ENCODE measurements around the gene MSH5.

DNA sequence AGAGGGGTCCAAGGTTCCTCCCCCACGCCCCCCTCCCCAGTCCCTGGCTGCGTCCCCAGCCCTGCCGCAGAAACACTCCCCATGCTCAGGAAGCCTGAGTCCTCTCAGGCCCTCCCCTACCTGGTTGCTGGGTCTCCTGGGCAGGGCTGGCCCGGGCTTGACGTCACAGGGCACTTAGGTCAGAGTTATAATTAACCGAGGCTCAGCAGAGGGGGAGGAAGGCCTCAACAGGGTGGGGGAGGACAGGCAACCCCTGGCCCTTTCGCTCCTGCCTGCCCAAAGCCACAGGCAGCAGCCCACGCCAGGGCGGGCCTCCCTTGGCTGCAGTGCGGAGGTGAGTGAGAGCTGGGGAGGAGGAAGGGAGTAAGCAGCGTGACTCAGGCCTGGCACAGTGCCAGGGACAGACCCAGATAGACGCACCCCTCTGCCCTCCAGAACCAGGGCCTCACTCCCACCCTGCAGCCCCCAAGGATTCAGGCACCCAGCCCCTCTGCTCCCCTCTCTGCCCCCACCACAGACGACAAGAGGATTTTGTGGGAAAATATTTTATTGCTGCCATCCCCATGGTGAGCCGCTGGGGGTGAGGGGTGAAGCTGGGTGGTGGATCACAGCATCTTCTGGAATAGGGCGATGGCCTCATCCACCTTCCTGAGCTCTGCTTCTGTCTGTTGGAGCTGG is 37.3 kb downstream of the MSH5 start, which contains the start of gene VWA7:
- TF ChIP-seq, protein P1, sequence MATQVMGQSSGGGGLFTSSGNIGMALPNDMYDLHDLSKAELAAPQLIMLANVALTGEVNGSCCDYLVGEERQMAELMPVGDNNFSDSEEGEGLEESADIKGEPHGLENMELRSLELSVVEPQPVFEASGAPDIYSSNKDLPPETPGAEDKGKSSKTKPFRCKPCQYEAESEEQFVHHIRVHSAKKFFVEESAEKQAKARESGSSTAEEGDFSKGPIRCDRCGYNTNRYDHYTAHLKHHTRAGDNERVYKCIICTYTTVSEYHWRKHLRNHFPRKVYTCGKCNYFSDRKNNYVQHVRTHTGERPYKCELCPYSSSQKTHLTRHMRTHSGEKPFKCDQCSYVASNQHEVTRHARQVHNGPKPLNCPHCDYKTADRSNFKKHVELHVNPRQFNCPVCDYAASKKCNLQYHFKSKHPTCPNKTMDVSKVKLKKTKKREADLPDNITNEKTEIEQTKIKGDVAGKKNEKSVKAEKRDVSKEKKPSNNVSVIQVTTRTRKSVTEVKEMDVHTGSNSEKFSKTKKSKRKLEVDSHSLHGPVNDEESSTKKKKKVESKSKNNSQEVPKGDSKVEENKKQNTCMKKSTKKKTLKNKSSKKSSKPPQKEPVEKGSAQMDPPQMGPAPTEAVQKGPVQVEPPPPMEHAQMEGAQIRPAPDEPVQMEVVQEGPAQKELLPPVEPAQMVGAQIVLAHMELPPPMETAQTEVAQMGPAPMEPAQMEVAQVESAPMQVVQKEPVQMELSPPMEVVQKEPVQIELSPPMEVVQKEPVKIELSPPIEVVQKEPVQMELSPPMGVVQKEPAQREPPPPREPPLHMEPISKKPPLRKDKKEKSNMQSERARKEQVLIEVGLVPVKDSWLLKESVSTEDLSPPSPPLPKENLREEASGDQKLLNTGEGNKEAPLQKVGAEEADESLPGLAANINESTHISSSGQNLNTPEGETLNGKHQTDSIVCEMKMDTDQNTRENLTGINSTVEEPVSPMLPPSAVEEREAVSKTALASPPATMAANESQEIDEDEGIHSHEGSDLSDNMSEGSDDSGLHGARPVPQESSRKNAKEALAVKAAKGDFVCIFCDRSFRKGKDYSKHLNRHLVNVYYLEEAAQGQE (IDR thresholded peaks at IDR 0.05; ENCODE audit: low read depth) = no peak
- TF ChIP-seq, protein P2, sequence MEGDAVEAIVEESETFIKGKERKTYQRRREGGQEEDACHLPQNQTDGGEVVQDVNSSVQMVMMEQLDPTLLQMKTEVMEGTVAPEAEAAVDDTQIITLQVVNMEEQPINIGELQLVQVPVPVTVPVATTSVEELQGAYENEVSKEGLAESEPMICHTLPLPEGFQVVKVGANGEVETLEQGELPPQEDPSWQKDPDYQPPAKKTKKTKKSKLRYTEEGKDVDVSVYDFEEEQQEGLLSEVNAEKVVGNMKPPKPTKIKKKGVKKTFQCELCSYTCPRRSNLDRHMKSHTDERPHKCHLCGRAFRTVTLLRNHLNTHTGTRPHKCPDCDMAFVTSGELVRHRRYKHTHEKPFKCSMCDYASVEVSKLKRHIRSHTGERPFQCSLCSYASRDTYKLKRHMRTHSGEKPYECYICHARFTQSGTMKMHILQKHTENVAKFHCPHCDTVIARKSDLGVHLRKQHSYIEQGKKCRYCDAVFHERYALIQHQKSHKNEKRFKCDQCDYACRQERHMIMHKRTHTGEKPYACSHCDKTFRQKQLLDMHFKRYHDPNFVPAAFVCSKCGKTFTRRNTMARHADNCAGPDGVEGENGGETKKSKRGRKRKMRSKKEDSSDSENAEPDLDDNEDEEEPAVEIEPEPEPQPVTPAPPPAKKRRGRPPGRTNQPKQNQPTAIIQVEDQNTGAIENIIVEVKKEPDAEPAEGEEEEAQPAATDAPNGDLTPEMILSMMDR (IDR thresholded peaks at IDR 0.05 in 2 of 3, conservative IDR thresholded peaks at IDR 0.05 in 1 of 3; ENCODE audit: borderline replicate concordance in 1 of 3, insufficient read depth in 1 of 3, low read depth in 2 of 3, low read length in 2 of 3) = no peak
- TF ChIP-seq EZH2 (IDR thresholded peaks at IDR 0.05) (no peak), YY1 (IDR thresholded peaks at IDR 0.05; ENCODE audit: extremely low read depth, insufficient replicate concordance, low read depth, low read length) (peak; percentile 21), JUND (IDR thresholded peaks at IDR 0.05) (no peak), EZH2phosphoT487 (IDR thresholded peaks at IDR 0.05; ENCODE audit: borderline replicate concordance) (no peak), ZFX (IDR thresholded peaks at IDR 0.05) (no peak), ZNF274 (IDR thresholded peaks at IDR 0.05; ENCODE audit: low read depth, low read length) (no peak)

All from HCT116 (cell line).